A673 (cell line): ENCODE results near the gene CPE. TPM values are rescaled to one million over a fixed set of nuclear protein-coding genes. Genes with fewer than 3 reads are reported as not detected.

Experiments used
- BruUV-seq: library from RNA; stranded (reverse); fragments of 400-500 nt; replicated peaks from 2 replicates; lab custom pipeline; 2021; lab: Mats Ljungman, UMichigan
- CTCF ChIA-PET: fragments of 300-600 bp; sonication (Branson Sonifier 250); formaldehyde crosslinking; loops from one replicate; lab custom pipeline; 2022; ENCODE audit warnings: antibody characterized with exemption; lab: Charles Lee
- POLR2A ChIA-PET: fragments of 300-600 bp; sonication (Branson Sonifier 250); formaldehyde crosslinking; loops from one replicate; lab custom pipeline; 2022; ENCODE audit warnings: antibody characterized with exemption; ENCODE audit not compliant: low non-redundant PET; lab: Charles Lee
- DNase-seq: peaks from one replicate; pipeline ENCODE4 v3.0.0-alpha.2; 2015; ENCODE audit warnings: low spot score
- H3K27ac ChIP-seq: fragments of 200-600 bp; sonication (generic); 2 replicates; pipeline ENCODE4 v1.5.1; 2016; ENCODE audit warnings: mixed run types, low read depth, mild to moderate bottlenecking, mixed read lengths, antibody characterized with exemption, low read length; ENCODE audit not compliant: poor library complexity, severe bottlenecking
- H3K27me3 ChIP-seq: fragments of 200-600 bp; sonication (generic); replicated peaks from 2 replicates; pipeline ENCODE4 v1.6.1; 2017; ENCODE audit warnings: mixed run types, low read depth, mild to moderate bottlenecking, mixed read lengths, antibody characterized with exemption, low read length; ENCODE audit not compliant: insufficient read depth, poor library complexity
- H3K36me3 ChIP-seq: fragments of 200-600 bp; sonication (generic); 2 replicates; pipeline ENCODE4 v1.6.1; 2016; ENCODE audit warnings: mixed run types, mild to moderate bottlenecking, mixed read lengths, antibody characterized with exemption, low read length; ENCODE audit not compliant: insufficient read depth, poor library complexity, severe bottlenecking
- H3K4me1 ChIP-seq: fragments of 200-600 bp; sonication (generic); 2 replicates; pipeline ENCODE4 v1.6.1; 2017; ENCODE audit warnings: mixed run types, mild to moderate bottlenecking, mixed read lengths, antibody characterized with exemption, low read length; ENCODE audit not compliant: insufficient read depth, poor library complexity, severe bottlenecking
- H3K4me3 ChIP-seq: fragments of 200-600 bp; sonication (generic); 2 replicates; pipeline ENCODE4 v1.5.1; 2016; ENCODE audit warnings: low read depth, mixed run types, mild to moderate bottlenecking, mixed read lengths, low read length; ENCODE audit not compliant: poor library complexity, severe bottlenecking
- H3K9me3 ChIP-seq: fragments of 200-600 bp; sonication (generic); 2 replicates; pipeline ENCODE4 v1.6.1; 2016; ENCODE audit warnings: mixed run types, low read depth, mild to moderate bottlenecking, mixed read lengths, antibody characterized with exemption, low read length; ENCODE audit not compliant: poor library complexity, severe bottlenecking
- CTCF ChIP-seq: fragments of 300-800, 200-600 bp; sonication (generic); conservative IDR thresholded peaks from 2 replicates; pipeline ENCODE4 v1.5.1; 2017; ENCODE audit warnings: low read depth, mild to moderate bottlenecking, antibody characterized with exemption, low read length, moderate library complexity, mixed read lengths
- EZH2 ChIP-seq: fragments of 200-600 bp; sonication (generic); IDR thresholded peaks from 2 replicates; pipeline ENCODE4 v1.6.1; 2017; ENCODE audit warnings: borderline replicate concordance, low read depth, mild to moderate bottlenecking, mixed read lengths, antibody characterized with exemption, low read length; ENCODE audit not compliant: poor library complexity, severe bottlenecking
- intact Hi-C: fragments of 100-400 bp; cut with micrococcal nuclease; formaldehyde crosslinking; loops from one replicate; pipeline ENCODE4 v1.10.0; 2022; ENCODE audit not compliant: unreplicated experiment
- total RNA-seq: library from RNA; stranded (reverse); gene quantifications from 2 replicates; pipeline ENCODE4 v1.2.3, GENCODE V29; 2021

CPE gene
- total RNA-seq, 1 experiment from 2014 or later, result 27.2 TPM

GRCh38 chr4:165360041-165360695 lies 18.6 kb upstream of the CPE start:
- no TSS peak for BruUV-seq

DNA sequence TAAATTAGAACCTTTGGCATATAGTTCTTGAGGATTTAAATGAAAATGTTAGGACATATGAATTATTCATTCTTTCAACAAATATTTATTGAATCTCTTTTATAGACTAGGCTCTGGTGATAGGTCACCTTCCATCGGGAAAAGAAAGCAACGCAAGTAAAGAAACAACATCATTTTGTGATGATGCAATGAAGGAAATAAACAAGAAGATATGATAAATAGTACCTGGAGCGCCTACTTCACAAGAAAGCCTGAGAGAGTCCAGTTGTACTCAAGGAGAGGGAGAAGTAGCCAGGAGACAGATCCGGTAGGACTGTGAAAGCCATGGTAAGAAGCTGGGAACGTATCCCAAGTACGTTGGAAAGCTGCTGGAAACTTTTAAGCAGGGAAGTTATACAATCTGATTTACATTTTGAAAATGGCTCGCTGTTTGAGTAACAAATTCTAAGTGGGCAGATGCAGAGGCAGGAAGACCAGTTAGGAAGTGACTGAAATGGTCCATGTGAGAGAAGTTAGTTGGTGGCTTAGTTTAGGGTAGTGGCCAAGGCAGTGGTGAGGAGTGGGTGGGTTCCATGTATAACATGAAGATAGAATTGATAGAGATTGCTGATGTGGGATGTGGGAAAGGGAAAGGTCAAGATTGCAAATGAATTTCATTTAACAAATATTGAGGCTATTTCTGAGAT lies 17.7 kb upstream of the CPE start:
- no TSS peak for BruUV-seq
- no peak for TF ChIP-seq CTCF
- TF ChIP-seq EZH2, result no peak
- Histone ChIP-seq H3K27me3 (no peaks in the 10 kb centered on the region), H3K4me1 (no peaks in the 10 kb centered on the region), H3K36me3 (no peaks in the 10 kb centered on the region), H3K27ac (no peak overlapping the region), H3K9me3 (no peaks in the 10 kb centered on the region), H3K4me3 (no peak overlapping the region)
- intact Hi-C loops, result no loop called here
- no peak for DNase-seq
- POLR2A ChIA-PET, result no interaction called here
- CTCF ChIA-PET, result no interaction called here

More at GRCh38 chr4:165360041-165360695, 18.6 kb upstream of the CPE start:
- Histone ChIP-seq H3K27me3 (no peaks in the 10 kb centered on the region), H3K4me3 (no peak overlapping the region), H3K9me3 (no peaks in the 10 kb centered on the region), H3K4me1 (no peaks in the 10 kb centered on the region), H3K27ac (no peak overlapping the region), H3K36me3 (no peaks in the 10 kb centered on the region)
- ChIA-PET CTCF (no interaction called here), POLR2A (no interaction called here)
- intact Hi-C loops, result no loop called here
- DNase-seq, result no peak
- TF ChIP-seq EZH2, result no peak
- TF ChIP-seq CTCF, result no peak

- CTCF ChIA-PET, result no interaction called here
- H3K9me3 ChIP-seq, result no peaks in the 10 kb centered on the region
- BruUV-seq, result no TSS peak
These were observed 17.0 kb upstream of the CPE start for GRCh38 chr4:165361810-165362209.

More at GRCh38 chr4:165361810-165362209, 17.0 kb upstream of the CPE start:
- Histone ChIP-seq H3K4me1 (no peaks in the 10 kb centered on the region), H3K36me3 (no peaks in the 10 kb centered on the region), H3K27ac (no peak overlapping the region), H3K4me3 (no peak overlapping the region), H3K27me3 (no peaks in the 10 kb centered on the region)
- intact Hi-C loops, result no loop called here
- no peak for TF ChIP-seq CTCF
- TF ChIP-seq EZH2, result no peak
- DNase-seq, result no peak
- POLR2A ChIA-PET, result no interaction called here
